Sigmoid colon (tissue), 7 donors: ENCODE results near the gene NKAIN1. TPM values are rescaled to one million over a fixed set of nuclear protein-coding genes. Genes with fewer than 3 reads are reported as not detected.
A peak's percentile ranks its signal among the peaks of the same experiment; 100 is the strongest.

Source experiments
- DNase-seq: peaks from one replicate; pipeline ENCODE4 v3.0.0-alpha.2; 2019
- H3K27ac ChIP-seq, 4 donors: fragments of 200-600 bp; sonication (generic); one replicate each; pipeline ENCODE4 v1.5.1; 2016 to 2019; ENCODE audit warnings: mild to moderate bottlenecking in 1 of 4
- H3K27me3 ChIP-seq, 3 donors: fragments of 200-600 bp; sonication (generic); one replicate each; pipeline ENCODE4 v1.5.1; 2019; ENCODE audit warnings: mild to moderate bottlenecking in 1 of 3
- H3K36me3 ChIP-seq, 4 donors: fragments of 200-600 bp; sonication (generic); one replicate each; pipeline ENCODE4 v1.5.1; 2016 to 2019
- H3K4me1 ChIP-seq, 4 donors: fragments of 200-600 bp; sonication (generic); one replicate each; pipeline ENCODE4 v1.5.1; 2017 to 2019
- H3K4me3 ChIP-seq, 4 donors: fragments of 200-600 bp; sonication (generic); one replicate each; pipeline ENCODE4 v1.5.1; 2017 to 2019; ENCODE audit warnings: mild to moderate bottlenecking in 2 of 4, moderate library complexity in 1 of 4
- H3K9me3 ChIP-seq, 4 donors: fragments of 200-600 bp in 3 of 4; sonication (generic) in 3 of 4; one replicate each; pipeline versions ENCODE4 v1.5.1 to v1.6.1; 2013 to 2019
- CTCF ChIP-seq, 4 experiments: fragments of 450-650 bp in 3 of 4; fragments of 200-600 bp in 1 of 4; IDR thresholded peaks; one replicate each; pipeline ENCODE4 v1.5.1; 2016 to 2019; ENCODE audit warnings: antibody characterized with exemption in 4 of 4, mild to moderate bottlenecking in 3 of 4, moderate library complexity in 2 of 4
- EP300 ChIP-seq, 4 donors: sonication (generic); formaldehyde crosslinking; IDR thresholded peaks; one replicate each; pipeline ENCODE4 v1.6.1; 2017; ENCODE audit warnings: antibody characterized with exemption in 4 of 4
- POLR2A ChIP-seq, 2 donors: fragments of 450-650 bp; IDR thresholded peaks; one replicate each; pipeline ENCODE4 v1.6.1; 2016; ENCODE audit warnings: antibody characterized with exemption in 2 of 2, mild to moderate bottlenecking in 2 of 2, moderate library complexity in 2 of 2
- POLR2AphosphoS5 ChIP-seq, 4 donors: sonication (generic); formaldehyde crosslinking; IDR thresholded peaks; one replicate each; pipeline ENCODE4 v1.6.1; 2017; ENCODE audit warnings: antibody characterized with exemption in 4 of 4
- WGBS, 2 donors: extraction: QIAGEN DNeasy Blood & Tissue Kit; methylation state at CpG; one replicate each; pipeline ENCODE4 v1.1.7; 2013; 5-methylcytosine and 5-hydroxymethylcytosine counted together
- intact Hi-C: fragments of 100-400 bp; cut with DNase I; formaldehyde crosslinking; loops from one replicate; pipeline ENCODE4 v1.15.1; 2023
- polyA plus RNA-seq, 3 donors: library from polyadenylated mRNA; stranded (reverse); fragments of 200-250 nt; gene quantifications; one replicate each; pipeline ENCODE4 v1.2.3, GENCODE V29; 2013
- total RNA-seq, 4 donors: library from RNA; depleted of rRNA; stranded (reverse); fragments of >200 nt; gene quantifications; one replicate each; pipeline ENCODE4 v1.1.0, GENCODE V29; 2016
- donor health status: healthy with polysubstance abuse.
- donor health status: Bipolar disorder and iron deficiency.
- donor health status: healthy.

The NKAIN1 gene
- total and polyA plus RNA-seq, 7 donors = 0.28 to 1.4 (median 0.35) TPM; not detected in 3

GRCh38 chr1:31244326-31244725 is 4.6 kb upstream of the NKAIN1 start:
- no peak overlapping the region for H3K4me3 ChIP-seq
- intact Hi-C loops = no loop called here

DNA sequence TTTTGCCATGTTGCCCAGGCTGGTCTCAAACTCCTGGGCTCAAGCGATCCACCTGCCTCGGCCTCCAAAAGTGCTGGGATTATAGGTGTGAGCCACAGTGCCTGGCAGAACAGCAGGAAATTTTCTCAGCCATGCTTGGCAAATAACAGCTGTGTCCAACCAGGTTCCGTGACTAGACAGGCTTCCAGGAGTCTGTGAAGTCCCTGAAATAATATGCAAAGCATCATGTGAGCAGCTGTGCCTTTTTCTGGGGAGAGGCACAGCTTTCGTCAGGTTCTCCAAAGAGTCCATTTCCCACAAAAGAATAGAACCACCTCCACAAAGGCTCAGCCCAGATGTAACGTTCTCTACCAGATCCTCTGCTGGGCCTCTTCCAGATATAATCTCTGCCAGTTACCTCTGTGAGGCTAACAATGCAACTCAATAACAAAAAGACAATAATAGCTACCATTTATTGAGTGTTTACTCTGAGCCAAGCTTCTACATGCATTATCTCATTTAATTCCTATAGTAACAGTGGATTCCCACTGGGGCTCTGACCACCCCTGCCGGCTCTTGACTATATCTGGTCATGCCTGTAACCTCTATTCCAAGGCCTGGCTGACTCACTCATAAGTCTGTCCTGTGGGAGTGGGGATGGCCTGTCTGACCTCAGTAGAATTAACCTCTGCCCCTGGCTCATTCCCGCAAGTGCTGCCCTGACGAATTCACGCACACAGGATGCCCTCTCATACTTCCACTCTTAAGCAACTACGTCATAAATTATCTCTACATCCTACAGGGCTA is 4.0 kb upstream of the NKAIN1 start:
- Histone ChIP-seq H3K4me3 (no peak overlapping the region), H3K9me3 (no peaks in the 10 kb centered on the region), H3K27me3 (peaks cover 13 to 26% (median 22%) of the 10 kb centered on the region in 3 donors), H3K27ac (no peak overlapping the region), H3K4me1 (peaks cover 0 to 14% (median 12%) of the 10 kb centered on the region in 4 donors), H3K36me3 (no peaks in the 10 kb centered on the region)
- TF ChIP-seq CTCF (IDR thresholded peaks at IDR 0.05) (no peak), EP300 (IDR thresholded peaks at IDR 0.05) (no peak)
- intact Hi-C loops = no loop called here
- DNase-seq = peak; percentile 4
- WGBS, 2 donors = 77 to 79% methylated on average over 10 of the region's 10 CpGs

More at GRCh38 chr1:31244326-31244725, 4.6 kb upstream of the NKAIN1 start:
- Histone ChIP-seq H3K4me1 (peaks cover 0 to 8% (median 6%) of the 10 kb centered on the region in 4 donors), H3K27ac (no peak overlapping the region), H3K27me3 (peaks cover 7 to 20% (median 16%) of the 10 kb centered on the region in 3 donors), H3K9me3 (no peaks in the 10 kb centered on the region), H3K36me3 (no peaks in the 10 kb centered on the region)
- no peak for DNase-seq
- no peak for TF ChIP-seq CTCF (IDR thresholded peaks at IDR 0.05)
- no peak for TF ChIP-seq POLR2A (IDR thresholded peaks at IDR 0.05)
- TF ChIP-seq EP300 (IDR thresholded peaks at IDR 0.05) = no peak
- TF ChIP-seq POLR2AphosphoS5 (IDR thresholded peaks at IDR 0.05) = no peak
- 77 to 90% methylated on average over 4 of the region's 4 CpGs for WGBS, 2 donors

DNA sequence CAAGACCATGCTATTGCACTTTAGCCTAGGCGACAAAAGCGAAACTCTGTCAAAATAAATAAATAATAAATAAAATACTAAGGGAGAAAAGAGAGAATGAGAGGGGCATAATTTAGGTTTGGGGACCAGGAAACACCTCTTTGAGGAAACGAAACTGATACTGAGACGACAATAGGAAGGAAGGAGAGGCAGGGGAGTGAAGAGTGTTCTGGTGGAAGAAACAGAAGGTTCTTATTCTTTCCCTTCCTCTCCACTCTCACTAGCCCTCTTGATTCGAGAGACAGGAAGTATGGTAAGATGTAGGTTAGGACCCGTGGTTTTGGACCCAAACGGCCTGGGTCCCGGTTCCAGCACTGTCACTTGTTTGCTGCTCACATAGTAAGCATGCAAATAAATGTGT is 1.6 kb upstream of the NKAIN1 start:
- Histone ChIP-seq H3K4me3 (no peak overlapping the region), H3K27me3 (peaks cover 20 to 50% (median 45%) of the 10 kb centered on the region in 3 donors)
- intact Hi-C loops = no loop called here

GRCh38 chr1:31238986-31239613 is 587 bp downstream of the NKAIN1 start:
- H3K4me3 ChIP-seq = peak overlapping the region in 3 of 4 donors; percentile 25 to 42 (median 35)
- H3K27ac ChIP-seq = no peak overlapping the region
- intact Hi-C loops = no loop called here
- peak; percentile 53 for DNase-seq
- WGBS, 2 donors = 1% methylated on average over 56 of the region's 56 CpGs
- H3K9me3 ChIP-seq = no peaks in the 10 kb centered on the region
- H3K27me3 ChIP-seq = peaks cover 20 to 61% (median 48%) of the 10 kb centered on the region in 3 donors
- H3K36me3 ChIP-seq = no peaks in the 10 kb centered on the region
- TF ChIP-seq POLR2A (IDR thresholded peaks at IDR 0.05) (no peak), EP300 (IDR thresholded peaks at IDR 0.05) (no peak), POLR2AphosphoS5 (IDR thresholded peaks at IDR 0.05) (no peak), CTCF (IDR thresholded peaks at IDR 0.05) (no peak)
- peaks cover 0 to 15% (median 13%) of the 10 kb centered on the region in 4 donors for H3K4me1 ChIP-seq

More for the DNA sequence above, 1.6 kb upstream of the NKAIN1 start:
- Histone ChIP-seq H3K36me3 (no peaks in the 10 kb centered on the region), H3K27ac (no peak overlapping the region), H3K9me3 (no peaks in the 10 kb centered on the region), H3K4me1 (peaks cover 0 to 15% (median 13%) of the 10 kb centered on the region in 4 donors)
- TF ChIP-seq CTCF (IDR thresholded peaks at IDR 0.05) (no peak), EP300 (IDR thresholded peaks at IDR 0.05) (no peak), POLR2A (IDR thresholded peaks at IDR 0.05) (no peak), POLR2AphosphoS5 (IDR thresholded peaks at IDR 0.05) (no peak)
- WGBS, 2 donors = 50 to 66% methylated on average over 8 of the region's 8 CpGs
- DNase-seq = peak; percentile 9
